Measurements from ENCODE around the gene AXL. TPM values are rescaled to one million over a fixed set of nuclear protein-coding genes. Genes with fewer than 3 reads are reported as not detected.

The AXL gene
- total and polyA plus RNA-seq, 9 of the 15 experiments (the other 6 are each of a cell fraction or from before 2014, with no cell fraction given) = 0.80 to 6.6 (median 1.6) TPM

- peak overlapping the region; percentile 92 for H2AFZ ChIP-seq (ENCODE audit: low read depth, low read length)
- intact Hi-C loops (cut with micrococcal nuclease) (loop anchor here (5.0 kb wide), 1 partner anchor 37 kb away; the partner anchor contains the start of gene HNRNPUL1), in situ Hi-C loops (cut with MboI) (no loop called here)
- no peaks in the 10 kb centered on the region for H3K9me3 ChIP-seq (replicated peaks; ENCODE audit: control insufficient read depth, insufficient read depth, low read depth, low read length)
- H3K79me2 ChIP-seq (ENCODE audit: control insufficient read depth, insufficient read depth, low read length) = no peaks in the 10 kb centered on the region
- peak overlapping the region; percentile 92 for H3K4me2 ChIP-seq (ENCODE audit: insufficient read depth, low read length)
- ATAC-seq (peak; percentile 60), DNase-seq (ENCODE audit: extremely low read depth in 1 of 4, low spot score in 3 of 4) (peak in 3 of 4 experiments; percentile 74 to 86 (median 83)), FAIRE-seq (peak; percentile 93)
- H3K27me3 ChIP-seq (ENCODE audit: control insufficient read depth in 2 of 2, insufficient read depth in 2 of 2, low read length in 2 of 2) = peaks cover 0 to 7% of the 10 kb centered on the region in 2 experiments; a peak in 3 of 5 replicates
- ChIA-PET POLR2A (interaction anchor here (0.6 to 1.7 kb wide), 4 partner anchors 19 to 634 kb away, joined by 3 to 6 read pairs (median 5); partner anchors contain the start of gene HNRNPUL1), CTCF (ENCODE audit: low intra/inter-chr PET ratio) (no interaction called here)
- WGBS (ENCODE audit: insufficient coverage, low coverage, missing lambda C conversion rate) = 41% methylated on average over 26 of the region's 29 CpGs
- H3K36me3 ChIP-seq (ENCODE audit: control insufficient read depth, insufficient read depth, low read length) = no peaks in the 10 kb centered on the region
- peak overlapping the region; percentile 40 for H3K4me3 ChIP-seq
- H3K27ac ChIP-seq (ENCODE audit: extremely low read depth, low read depth, low read length) = peak overlapping the region; percentile 88
- BruUV-seq (replicated peaks) = no TSS peak
- H4K20me1 ChIP-seq (replicated peaks; ENCODE audit: control insufficient read depth, insufficient read depth, low read length) = no peaks in the 10 kb centered on the region
- H3K9me1 ChIP-seq (ENCODE audit: control insufficient read depth, insufficient read depth, low read length) = no peaks in the 10 kb centered on the region
- H3K4me1 ChIP-seq (replicated peaks in 1 of 2; ENCODE audit: control insufficient read depth in 2 of 2, insufficient read depth in 2 of 2, low read length in 2 of 2) = peaks cover 30 to 34% of the 10 kb centered on the region in 2 experiments
- peak overlapping the region; percentile 71 to 89 for H3K9ac ChIP-seq (ENCODE audit: insufficient read depth in 1 of 2, low read depth in 2 of 2, low read length in 2 of 2)
- no peak for TF ChIP-seq PRPF4 (IDR thresholded peaks at IDR 0.05; ENCODE audit: insufficient read depth, low read depth, low read length, poor library complexity, severe bottlenecking)
- TF ChIP-seq RCOR1 (IDR thresholded peaks at IDR 0.05; ENCODE audit: borderline replicate concordance in 1 of 2, low read depth in 2 of 2, low read length in 2 of 2) = no peak; a peak in 1 of 4 replicates
- peak in 1 of 2 experiments; percentile 80; a peak in 2 of 4 replicates for TF ChIP-seq ARNT (IDR thresholded peaks at IDR 0.05)
- peak; percentile 86 for TF ChIP-seq CREM (IDR thresholded peaks at IDR 0.05; ENCODE audit: low read depth)
- TF ChIP-seq RREB1 (CRISPR knock-in tag; IDR thresholded peaks at IDR 0.05) = no peak
- no peak for TF ChIP-seq MBD2 (IDR thresholded peaks at IDR 0.05; ENCODE audit: borderline replicate concordance, low read depth)
- no peak for TF ChIP-seq POLR2B (IDR thresholded peaks at IDR 0.05; ENCODE audit: low read depth, partially characterized antibody)
- TF ChIP-seq RBM14 (IDR thresholded peaks at IDR 0.05; ENCODE audit: borderline replicate concordance, insufficient read depth, low read depth, low read length) = no peak
- no peak for TF ChIP-seq NR2C2 (CRISPR knock-in tag; IDR thresholded peaks at IDR 0.05)
- no peak for TF ChIP-seq NR2C2 (tag; IDR thresholded peaks at IDR 0.05)
- TF ChIP-seq SMAD3 (CRISPR knock-in tag; conservative IDR thresholded peaks at IDR 0.05) = no peak
- TF ChIP-seq TSC22D4 (tag; IDR thresholded peaks at IDR 0.05) = no peak
- peak; percentile 79; the same call in 1 of the 2 replicates for TF ChIP-seq JUN (IDR thresholded peaks at IDR 0.05; ENCODE audit: borderline replicate concordance, low read depth, low read length)
- TF ChIP-seq JUN (CRISPR knock-in tag; IDR thresholded peaks at IDR 0.05; ENCODE audit: borderline replicate concordance) = peak; percentile 54; the same call in 1 of the 2 replicates
- TF ChIP-seq ZNF764 (CRISPR knock-in tag; IDR thresholded peaks at IDR 0.05; ENCODE audit: low read depth) = no peak
- TF ChIP-seq ZNF584 (CRISPR knock-in tag; IDR thresholded peaks at IDR 0.05; ENCODE audit: low read depth) = peak; percentile 62; the same call in 1 of the 2 replicates
These were observed 6.4 kb downstream of the AXL start for GRCh38 chr19:41225238-41226052.
